ENCODE measurements around the gene KIAA0513.

- no peak for TF ChIP-seq CTCF (IDR thresholded peaks at IDR 0.05)
- TF ChIP-seq EZH2phosphoT487 (IDR thresholded peaks at IDR 0.05) = no peak
- TF ChIP-seq EZH2 (IDR thresholded peaks at IDR 0.05) = no peak
Observed at GRCh38 chr16:85132456-85133289, 105.1 kb downstream of the KIAA0513 start.

Data from neural progenitor cell (in vitro differentiated cells).